ENCODE results near the gene FLRT3. TPM values are rescaled to one million over a fixed set of nuclear protein-coding genes. Genes with fewer than 3 reads are reported as not detected.

FLRT3 gene
- total RNA-seq, 4 donors from 2014 or later, result 1.6 to 11.8 (median 6.4) TPM

- H3K27me3 ChIP-seq, result no peaks in the 10 kb centered on the region
- H3K9me3 ChIP-seq, result no peaks in the 10 kb centered on the region
- no peaks in the 10 kb centered on the region for H3K36me3 ChIP-seq
- H3K4me3 ChIP-seq, result no peak overlapping the region
- intact Hi-C loops (cut with DNase I), result no loop called here
- 86 to 87% methylated on average over 4 of the region's 4 CpGs for WGBS, 2 donors
- peaks cover 0 to 12% (median 0%) of the 10 kb centered on the region in 3 donors for H3K4me1 ChIP-seq
- no peak overlapping the region for H3K27ac ChIP-seq
- DNase-seq, result no peak
- TF ChIP-seq POLR2A (IDR thresholded peaks at IDR 0.05), result no peak
- TF ChIP-seq CTCF (IDR thresholded peaks at IDR 0.05), result no peak
Observed at GRCh38 chr20:14282140-14282539, 55.3 kb downstream of the FLRT3 start.

Small RNAs within 50 kb of the gene (small RNA-seq; reads per million reads assigned to genes)
- gene RNU6-228P, result 0 reads per million in 4 donors

Measured in esophagus squamous epithelium (tissue), 5 donors.